Ishikawa (cell line): Measurements from ENCODE around the gene TMC2.

Experiments
- CEBPB ChIP-seq: IDR thresholded peaks from 2 replicates; pipeline ENCODE4 v1.6.1; 2012
- CREB1 ChIP-seq: IDR thresholded peaks from 2 replicates; pipeline ENCODE4 v1.6.1; 2012; ENCODE audit warnings: low read depth
- EGR1 ChIP-seq: IDR thresholded peaks from 2 replicates; pipeline ENCODE4 v1.6.1; 2012
- EP300 ChIP-seq: IDR thresholded peaks from 2 replicates; pipeline ENCODE4 v1.6.1; 2012; ENCODE audit warnings: borderline replicate concordance
- FOXM1 ChIP-seq: IDR thresholded peaks from 2 replicates; pipeline ENCODE4 v1.6.1; 2012; ENCODE audit warnings: low read depth, borderline replicate concordance
- NFIC ChIP-seq: IDR thresholded peaks from 2 replicates; pipeline ENCODE4 v1.6.1; 2012
- RAD21 ChIP-seq: IDR thresholded peaks from 2 replicates; pipeline ENCODE4 v1.6.1; 2012; ENCODE audit warnings: low read depth
- TAF1 ChIP-seq: IDR thresholded peaks from 2 replicates; pipeline ENCODE4 v1.6.1; 2012; ENCODE audit warnings: low read depth, mild to moderate bottlenecking
- TCF12 ChIP-seq: IDR thresholded peaks from 2 replicates; pipeline ENCODE4 v1.6.1; 2012; ENCODE audit warnings: low read depth
- TEAD4 ChIP-seq: IDR thresholded peaks from 2 replicates; pipeline ENCODE4 v1.6.1; 2012
- USF1 ChIP-seq: IDR thresholded peaks from 2 replicates; pipeline ENCODE4 v1.6.1; 2012
- YY1 ChIP-seq: IDR thresholded peaks from 2 replicates; pipeline ENCODE4 v1.6.1; 2012; ENCODE audit warnings: low read depth
- ZBTB7A ChIP-seq: IDR thresholded peaks from 2 replicates; pipeline ENCODE4 v1.6.1; 2012; ENCODE audit warnings: low read depth
- TF ChIP-seq, protein P1 (sequence below): IDR thresholded peaks from 2 replicates; pipeline ENCODE4 v1.6.1; 2012; ENCODE audit warnings: low read depth, mild to moderate bottlenecking
- TF ChIP-seq, protein P2 (sequence below): IDR thresholded peaks from 2 replicates; pipeline ENCODE4 v1.6.1; 2012

TMC2 gene

GRCh38 chr20:2537101-2537500, 728 bp downstream of the TMC2 start:
- no peak for TF ChIP-seq CREB1
- TF ChIP-seq EP300: no peak
- TF ChIP-seq EGR1: no peak

GRCh38 chr20:2538356-2538755, 2.0 kb downstream of the TMC2 start:
- no peak for TF ChIP-seq EP300
- no peak for TF ChIP-seq TAF1
- TF ChIP-seq YY1: no peak

DNA sequence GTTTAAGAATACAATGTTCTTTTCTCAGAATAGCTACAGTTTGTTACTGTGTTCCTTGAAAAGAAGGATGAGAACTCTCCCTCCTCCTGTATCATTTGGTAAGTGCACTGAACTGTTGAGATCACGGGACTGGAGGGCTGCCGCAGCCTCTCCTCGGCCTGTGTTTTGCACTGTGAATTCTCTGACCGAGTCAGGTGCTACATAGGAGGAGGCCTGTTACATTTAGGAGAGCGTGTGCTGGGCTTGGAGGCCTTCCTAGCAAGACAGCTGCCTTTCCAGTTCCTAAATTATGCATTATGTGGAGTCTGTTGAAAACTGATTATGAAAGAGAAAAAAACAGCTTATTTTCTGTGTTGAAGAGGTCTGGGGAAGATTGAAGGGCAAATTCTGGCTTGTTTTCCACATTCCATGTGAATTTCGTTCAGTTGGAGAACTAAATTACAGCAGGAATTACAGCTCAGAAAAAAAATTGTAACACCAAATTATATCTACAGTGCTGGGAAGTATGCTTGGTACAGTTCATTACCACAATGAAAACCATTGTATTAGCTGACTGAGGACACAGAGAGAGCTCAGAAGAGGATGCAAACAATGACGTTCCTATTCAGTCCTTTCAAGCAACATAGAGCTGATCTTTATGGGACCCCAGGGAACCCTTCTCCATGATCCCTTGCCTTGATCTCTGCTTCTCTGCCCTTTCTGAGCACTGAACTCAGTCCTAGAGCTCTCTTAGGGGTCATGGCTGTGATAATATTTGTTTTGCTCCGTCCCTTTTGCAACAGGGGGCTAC, 2.8 kb downstream of the TMC2 start:
- no peak for TF ChIP-seq EP300
- TF ChIP-seq CREB1: no peak
- TF ChIP-seq RAD21: no peak
- no peak for TF ChIP-seq CEBPB
- no peak for TF ChIP-seq TEAD4
- TF ChIP-seq EGR1: no peak
- TF ChIP-seq, protein P1, sequence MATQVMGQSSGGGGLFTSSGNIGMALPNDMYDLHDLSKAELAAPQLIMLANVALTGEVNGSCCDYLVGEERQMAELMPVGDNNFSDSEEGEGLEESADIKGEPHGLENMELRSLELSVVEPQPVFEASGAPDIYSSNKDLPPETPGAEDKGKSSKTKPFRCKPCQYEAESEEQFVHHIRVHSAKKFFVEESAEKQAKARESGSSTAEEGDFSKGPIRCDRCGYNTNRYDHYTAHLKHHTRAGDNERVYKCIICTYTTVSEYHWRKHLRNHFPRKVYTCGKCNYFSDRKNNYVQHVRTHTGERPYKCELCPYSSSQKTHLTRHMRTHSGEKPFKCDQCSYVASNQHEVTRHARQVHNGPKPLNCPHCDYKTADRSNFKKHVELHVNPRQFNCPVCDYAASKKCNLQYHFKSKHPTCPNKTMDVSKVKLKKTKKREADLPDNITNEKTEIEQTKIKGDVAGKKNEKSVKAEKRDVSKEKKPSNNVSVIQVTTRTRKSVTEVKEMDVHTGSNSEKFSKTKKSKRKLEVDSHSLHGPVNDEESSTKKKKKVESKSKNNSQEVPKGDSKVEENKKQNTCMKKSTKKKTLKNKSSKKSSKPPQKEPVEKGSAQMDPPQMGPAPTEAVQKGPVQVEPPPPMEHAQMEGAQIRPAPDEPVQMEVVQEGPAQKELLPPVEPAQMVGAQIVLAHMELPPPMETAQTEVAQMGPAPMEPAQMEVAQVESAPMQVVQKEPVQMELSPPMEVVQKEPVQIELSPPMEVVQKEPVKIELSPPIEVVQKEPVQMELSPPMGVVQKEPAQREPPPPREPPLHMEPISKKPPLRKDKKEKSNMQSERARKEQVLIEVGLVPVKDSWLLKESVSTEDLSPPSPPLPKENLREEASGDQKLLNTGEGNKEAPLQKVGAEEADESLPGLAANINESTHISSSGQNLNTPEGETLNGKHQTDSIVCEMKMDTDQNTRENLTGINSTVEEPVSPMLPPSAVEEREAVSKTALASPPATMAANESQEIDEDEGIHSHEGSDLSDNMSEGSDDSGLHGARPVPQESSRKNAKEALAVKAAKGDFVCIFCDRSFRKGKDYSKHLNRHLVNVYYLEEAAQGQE: no peak
- no peak for TF ChIP-seq TCF12
- TF ChIP-seq, protein P2, sequence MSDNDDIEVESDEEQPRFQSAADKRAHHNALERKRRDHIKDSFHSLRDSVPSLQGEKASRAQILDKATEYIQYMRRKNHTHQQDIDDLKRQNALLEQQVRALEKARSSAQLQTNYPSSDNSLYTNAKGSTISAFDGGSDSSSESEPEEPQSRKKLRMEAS: no peak
- TF ChIP-seq FOXM1: no peak
- no peak for TF ChIP-seq USF1
- TF ChIP-seq NFIC: no peak
- TF ChIP-seq TAF1: no peak
- TF ChIP-seq YY1: no peak
- TF ChIP-seq ZBTB7A: no peak

DNA sequence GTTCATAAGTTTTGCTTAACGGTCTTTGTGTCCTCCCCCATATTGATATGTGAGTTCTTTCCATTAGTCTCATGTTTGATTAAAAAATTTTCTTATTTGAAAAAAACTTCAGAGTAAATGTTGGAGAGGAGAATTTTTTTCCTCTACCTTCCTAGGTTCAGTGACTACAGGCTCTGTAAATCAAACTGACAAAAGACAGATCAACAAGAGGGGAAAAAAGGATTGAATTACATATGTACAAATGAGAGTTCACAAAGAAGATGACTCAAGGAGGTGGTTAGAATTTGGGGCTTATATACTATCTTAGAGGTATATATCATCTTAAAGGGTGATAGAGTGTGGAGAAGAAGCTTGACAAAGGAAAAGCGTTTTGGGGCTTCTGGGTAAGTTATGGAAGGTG, 5.6 kb downstream of the TMC2 start:
- TF ChIP-seq CEBPB (no peak), USF1 (no peak), CREB1 (no peak), EP300 (no peak), TAF1 (no peak), FOXM1 (no peak), ZBTB7A (no peak), TEAD4 (no peak)
- TF ChIP-seq, protein P1: no peak

DNA sequence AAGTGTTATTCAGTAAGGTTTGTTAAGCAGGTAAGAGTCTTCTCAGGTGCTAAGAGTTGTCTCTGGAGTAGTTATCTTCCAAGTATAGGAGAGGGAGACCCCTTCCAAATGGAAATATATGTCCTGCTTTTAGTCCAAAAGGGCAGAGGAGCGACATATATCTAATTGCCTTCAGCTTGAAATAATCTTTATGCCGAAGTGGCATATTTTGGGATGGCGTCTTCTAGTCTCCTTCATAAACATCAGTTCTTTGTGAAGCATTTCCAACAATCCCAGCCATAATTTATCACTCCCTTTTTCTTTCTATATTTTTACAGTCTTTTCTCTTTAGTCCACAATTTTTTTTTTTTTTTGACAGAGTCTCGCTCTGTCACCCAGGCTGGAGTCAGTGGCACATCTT, 6.0 kb downstream of the TMC2 start:
- TF ChIP-seq TAF1: no peak
- no peak for TF ChIP-seq EP300
- TF ChIP-seq CREB1: no peak
- TF ChIP-seq, protein P1: no peak
- TF ChIP-seq TCF12: no peak
- TF ChIP-seq USF1: no peak
- TF ChIP-seq, protein P2: no peak
- TF ChIP-seq ZBTB7A: no peak
- TF ChIP-seq NFIC: no peak
- TF ChIP-seq CEBPB: no peak
- TF ChIP-seq RAD21: no peak
- TF ChIP-seq FOXM1: no peak
- TF ChIP-seq EGR1: no peak
- TF ChIP-seq YY1: no peak
- no peak for TF ChIP-seq TEAD4
